ENCODE results near the gene SLC25A34.

DNA sequence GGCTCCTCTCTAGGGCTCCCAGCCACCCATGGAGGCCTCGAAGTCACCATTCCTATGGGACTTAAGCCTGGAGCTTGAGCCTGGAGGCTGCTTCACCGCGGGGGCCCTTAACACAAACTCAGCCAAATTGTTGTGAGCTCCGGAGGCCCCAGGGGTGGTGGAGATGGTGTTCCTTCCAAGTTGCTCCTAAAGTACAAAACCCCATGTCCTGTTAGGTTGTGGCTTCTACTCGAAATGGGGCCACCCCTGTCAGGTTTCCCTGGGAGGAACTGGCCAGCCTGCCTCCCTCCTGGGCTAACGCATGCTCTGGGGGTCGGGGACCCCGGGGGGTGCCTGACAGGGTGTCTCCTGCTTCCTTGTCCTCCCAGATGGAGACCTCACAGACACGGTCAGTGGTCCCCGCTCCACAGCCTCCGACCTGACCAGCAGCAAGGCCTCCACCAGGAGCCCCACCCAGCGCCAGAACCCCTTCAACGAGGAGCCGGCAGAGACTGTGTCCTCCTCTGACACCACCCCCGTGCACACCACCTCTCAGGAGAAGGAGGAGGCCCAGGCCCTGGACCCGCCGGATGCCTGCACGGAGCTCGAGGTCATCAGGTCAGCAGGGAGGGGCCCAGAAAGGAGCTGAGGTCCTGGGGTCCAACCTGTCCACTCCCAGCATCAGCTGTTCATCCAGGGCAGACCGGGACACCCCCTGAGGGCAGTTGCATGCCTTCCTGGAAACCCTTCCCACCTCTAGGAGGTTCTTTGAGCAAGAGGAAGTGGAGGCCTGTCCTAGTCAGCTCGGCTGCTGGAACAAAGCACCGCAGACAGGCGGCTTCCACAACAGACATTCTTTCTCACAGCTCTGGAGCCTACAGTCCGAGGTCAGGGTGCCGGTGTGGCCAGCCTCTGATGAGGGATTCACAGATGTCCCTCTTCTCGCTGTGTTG, 10.8 kb upstream of the SLC25A34 start:
- TF ChIP-seq, protein P1, sequence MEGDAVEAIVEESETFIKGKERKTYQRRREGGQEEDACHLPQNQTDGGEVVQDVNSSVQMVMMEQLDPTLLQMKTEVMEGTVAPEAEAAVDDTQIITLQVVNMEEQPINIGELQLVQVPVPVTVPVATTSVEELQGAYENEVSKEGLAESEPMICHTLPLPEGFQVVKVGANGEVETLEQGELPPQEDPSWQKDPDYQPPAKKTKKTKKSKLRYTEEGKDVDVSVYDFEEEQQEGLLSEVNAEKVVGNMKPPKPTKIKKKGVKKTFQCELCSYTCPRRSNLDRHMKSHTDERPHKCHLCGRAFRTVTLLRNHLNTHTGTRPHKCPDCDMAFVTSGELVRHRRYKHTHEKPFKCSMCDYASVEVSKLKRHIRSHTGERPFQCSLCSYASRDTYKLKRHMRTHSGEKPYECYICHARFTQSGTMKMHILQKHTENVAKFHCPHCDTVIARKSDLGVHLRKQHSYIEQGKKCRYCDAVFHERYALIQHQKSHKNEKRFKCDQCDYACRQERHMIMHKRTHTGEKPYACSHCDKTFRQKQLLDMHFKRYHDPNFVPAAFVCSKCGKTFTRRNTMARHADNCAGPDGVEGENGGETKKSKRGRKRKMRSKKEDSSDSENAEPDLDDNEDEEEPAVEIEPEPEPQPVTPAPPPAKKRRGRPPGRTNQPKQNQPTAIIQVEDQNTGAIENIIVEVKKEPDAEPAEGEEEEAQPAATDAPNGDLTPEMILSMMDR (IDR thresholded peaks at IDR 0.05), result no peak
- TF ChIP-seq POLR2A (IDR thresholded peaks at IDR 0.05; ENCODE audit: low read depth) (no peak), POLR2AphosphoS5 (IDR thresholded peaks at IDR 0.05) (no peak), EP300 (IDR thresholded peaks at IDR 0.05) (no peak)

Data from esophagus muscularis mucosa (tissue), 4 donors.